WTC11 (cell line): ENCODE results near the gene GALNT17. TPM values are rescaled to one million over a fixed set of nuclear protein-coding genes. Genes with fewer than 3 reads are reported as not detected.

Experiments
- ATAC-seq: fragments of 200-7000 bp; cut with Tn5 transposase; 2 replicates; pipeline ENCODE4 v1.10.0; 2021; ENCODE audit warnings: mild to moderate bottlenecking, moderate library complexity
- CTCF ChIA-PET: fragments of 300-600 bp; sonication (Branson Sonifier 250); formaldehyde crosslinking; loops from one replicate; lab custom pipeline; 2021; ENCODE audit warnings: antibody characterized with exemption; lab: Charles Lee
- POLR2A ChIA-PET: fragments of 350-600 bp; sonication (Branson Sonifier 250); formaldehyde crosslinking; loops from one replicate; lab custom pipeline; 2021; ENCODE audit warnings: antibody characterized with exemption; lab: Charles Lee
- DNase-seq: peaks from one replicate; pipeline ENCODE4 v3.0.0; 2021; ENCODE audit warnings: low spot score
- H3K27ac Mint-ChIP-seq: 2 replicates; pipeline ENCODE4 v1.8.0; 2021; ENCODE audit warnings: mixed read lengths
- H3K27me3 Mint-ChIP-seq: 2 replicates; pipeline ENCODE4 v1.8.0; 2021; ENCODE audit warnings: low read depth, mild to moderate bottlenecking, moderate library complexity, mixed read lengths
- H3K36me3 Mint-ChIP-seq: 2 replicates; pipeline ENCODE4 v1.8.0; 2021; ENCODE audit warnings: mixed read lengths
- H3K4me1 Mint-ChIP-seq: 2 replicates; pipeline ENCODE4 v1.8.0; 2022; ENCODE audit warnings: mixed read lengths
- H3K4me3 Mint-ChIP-seq: 2 replicates; pipeline ENCODE4 v1.8.0; 2021; ENCODE audit warnings: mild to moderate bottlenecking, moderate library complexity, mixed read lengths
- H3K9me3 Mint-ChIP-seq: 2 replicates; pipeline ENCODE4 v1.8.0; 2021; ENCODE audit warnings: mixed read lengths
- ARID4B ChIP-seq: sonication (generic); formaldehyde crosslinking; IDR thresholded peaks from 2 replicates; pipeline ENCODE4 v1.8.0; 2023; ENCODE audit warnings: missing genetic modification reagents, mild to moderate bottlenecking, borderline replicate concordance
- ATF1 ChIP-seq: sonication (generic); formaldehyde crosslinking; IDR thresholded peaks from 2 replicates; pipeline ENCODE4 v1.8.1; 2023; ENCODE audit warnings: mild to moderate bottlenecking, moderate library complexity, missing genetic modification reagents
- ATF2 ChIP-seq: sonication (generic); formaldehyde crosslinking; IDR thresholded peaks from 2 replicates; pipeline ENCODE4 v1.8.1; 2022; ENCODE audit warnings: low read depth, missing genetic modification reagents, borderline replicate concordance
- CREB1 ChIP-seq: sonication (generic); formaldehyde crosslinking; IDR thresholded peaks from 2 replicates; pipeline ENCODE4 v1.8.0; 2023; ENCODE audit warnings: mild to moderate bottlenecking, missing genetic modification reagents
- E2F5 ChIP-seq: sonication (generic); formaldehyde crosslinking; IDR thresholded peaks from 2 replicates; pipeline ENCODE4 v1.8.1; 2022; ENCODE audit warnings: mild to moderate bottlenecking, moderate library complexity, missing genetic modification reagents
- ELF4 ChIP-seq: sonication (generic); formaldehyde crosslinking; IDR thresholded peaks from 2 replicates; pipeline ENCODE4 v1.8.1; 2022; ENCODE audit warnings: low read depth, mild to moderate bottlenecking, moderate library complexity, missing genetic modification reagents
- ERG ChIP-seq: fragments of 250-450 bp; sonication (Bioruptor Pico); IDR thresholded peaks from 2 replicates; pipeline ENCODE4 v1.8.0; 2021; ENCODE audit warnings: mild to moderate bottlenecking
- FOXK1 ChIP-seq: sonication (generic); formaldehyde crosslinking; IDR thresholded peaks from 2 replicates; pipeline ENCODE4 v1.8.0; 2022; ENCODE audit warnings: mild to moderate bottlenecking, moderate library complexity, missing genetic modification reagents
- FOXP4 ChIP-seq: sonication (generic); formaldehyde crosslinking; IDR thresholded peaks from 2 replicates; pipeline ENCODE4 v1.8.0; 2022; ENCODE audit warnings: mild to moderate bottlenecking, missing genetic modification reagents
- GRHL2 ChIP-seq: fragments of 250-450 bp; sonication (Bioruptor Pico); IDR thresholded peaks from 2 replicates; pipeline ENCODE4 v1.8.0; 2022; ENCODE audit warnings: mild to moderate bottlenecking, moderate library complexity; ENCODE audit not compliant: insufficient replicate concordance, severe bottlenecking
- JAZF1 ChIP-seq: fragments of 250-450 bp; sonication (Bioruptor Pico); IDR thresholded peaks from 2 replicates; pipeline ENCODE4 v1.9.0; 2021; ENCODE audit warnings: moderate library complexity, mild to moderate bottlenecking, inconsistent platforms
- JUN ChIP-seq: sonication (generic); formaldehyde crosslinking; IDR thresholded peaks from 2 replicates; pipeline ENCODE4 v1.8.0; 2023; ENCODE audit warnings: mild to moderate bottlenecking, missing genetic modification reagents
- KAT7 ChIP-seq: sonication (generic); formaldehyde crosslinking; IDR thresholded peaks from 2 replicates; pipeline ENCODE4 v1.8.1; 2023; ENCODE audit warnings: missing genetic modification reagents, mild to moderate bottlenecking, borderline replicate concordance
- NFATC4 ChIP-seq: fragments of 250-450 bp; sonication (Bioruptor Pico); IDR thresholded peaks from 2 replicates; pipeline ENCODE4 v1.9.0; 2021; ENCODE audit warnings: mild to moderate bottlenecking
- NFYB ChIP-seq: sonication (generic); formaldehyde crosslinking; conservative IDR thresholded peaks from 2 replicates; pipeline ENCODE4 v1.8.0; 2022; ENCODE audit warnings: low read depth, missing genetic modification reagents
- OVOL2 ChIP-seq: fragments of 250-450 bp; sonication (Bioruptor Pico); IDR thresholded peaks from 2 replicates; pipeline ENCODE4 v1.9.0; 2021; ENCODE audit warnings: mild to moderate bottlenecking, borderline replicate concordance
- PRRX2 ChIP-seq: fragments of 250-450 bp; sonication (Bioruptor Pico); IDR thresholded peaks from 2 replicates; pipeline ENCODE4 v1.8.0; 2021; ENCODE audit warnings: mild to moderate bottlenecking
- RELA ChIP-seq: sonication (generic); formaldehyde crosslinking; IDR thresholded peaks from 2 replicates; pipeline ENCODE4 v1.8.1; 2022; ENCODE audit warnings: missing genetic modification reagents, mild to moderate bottlenecking, borderline replicate concordance
- TEAD4 ChIP-seq: sonication (generic); formaldehyde crosslinking; IDR thresholded peaks from 2 replicates; pipeline ENCODE4 v1.8.0; 2022; ENCODE audit warnings: mild to moderate bottlenecking, missing genetic modification reagents
- ZNF121 ChIP-seq: sonication (generic); formaldehyde crosslinking; IDR thresholded peaks from 2 replicates; pipeline ENCODE4 v1.8.0; 2023; ENCODE audit warnings: missing genetic modification reagents
- ZNF138 ChIP-seq: sonication (generic); formaldehyde crosslinking; conservative IDR thresholded peaks from 2 replicates; pipeline ENCODE4 v1.8.1; 2022; ENCODE audit warnings: mild to moderate bottlenecking, moderate library complexity, missing genetic modification reagents
- ZNF232 ChIP-seq: sonication (generic); formaldehyde crosslinking; IDR thresholded peaks from 2 replicates; pipeline ENCODE4 v1.8.0; 2022; ENCODE audit warnings: mild to moderate bottlenecking, missing genetic modification reagents
- ZNF263 ChIP-seq: sonication (generic); formaldehyde crosslinking; IDR thresholded peaks from 2 replicates; pipeline ENCODE4 v1.8.1; 2022; ENCODE audit warnings: low read depth, mild to moderate bottlenecking, moderate library complexity, missing genetic modification reagents
- ZNF423 ChIP-seq: fragments of 250-450 bp; sonication (Bioruptor Pico); IDR thresholded peaks from 2 replicates; pipeline ENCODE4 v2.1.2; 2022; ENCODE audit warnings: mild to moderate bottlenecking, moderate library complexity
- total RNA-seq: library from RNA; stranded (reverse); gene quantifications from 3 replicates; pipeline ENCODE4 v1.2.3, GENCODE V29; 2021

Gene GALNT17
- total RNA-seq, 1 experiment from 2014 or later, result 61.1 TPM

- Mint-ChIP-seq H3K4me3 (no peak overlapping the region), H3K27me3 (no peaks in the 10 kb centered on the region), H3K27ac (peak overlapping the region; percentile 98)
- CTCF ChIA-PET, result interaction anchor here (1.1 to 1.6 kb wide), 3 partner anchors 11 to 70 kb away, joined by 4 to 11 read pairs (median 6); no protein-coding TSS in a partner anchor
- peak; percentile 16 for ATAC-seq
- TF ChIP-seq ATF1 (no peak), GRHL2 (CRISPR knock-in tag) (no peak), ELF4 (no peak), E2F5 (no peak), KAT7 (no peak), NFATC4 (CRISPR knock-in tag) (no peak), JUN (no peak), CREB1 (no peak), TEAD4 (CRISPR knock-in tag) (no peak), ZNF138 (no peak), FOXK1 (CRISPR knock-in tag) (no peak), RELA (CRISPR knock-in tag) (no peak), ATF2 (CRISPR knock-in tag) (no peak), OVOL2 (no peak), JAZF1 (CRISPR knock-in tag) (no peak), ZNF263 (CRISPR knock-in tag) (no peak)
- TF ChIP-seq, all 79 proteins: peak for 0
- no peaks in the 10 kb centered on the region for H3K9me3 Mint-ChIP-seq
- POLR2A ChIA-PET, result interaction anchor here (0.6 kb wide), 1 partner anchor 197 kb away, joined by 3 read pairs; no protein-coding TSS in a partner anchor
- DNase-seq, result no peak
- H3K36me3 Mint-ChIP-seq, result peaks cover 18% of the 10 kb centered on the region
- H3K4me1 Mint-ChIP-seq, result peaks cover 42% of the 10 kb centered on the region
Measured at GRCh38 chr7:71682181-71682580, 550.2 kb downstream of the GALNT17 start.

- no peaks in the 10 kb centered on the region for H3K27me3 Mint-ChIP-seq
- TF ChIP-seq PRRX2 (CRISPR knock-in tag) (no peak), FOXP4 (CRISPR knock-in tag) (peak; percentile 42; the same call in 1 of the 2 replicates), ARID4B (no peak), ZNF232 (peak; percentile 68; the same call in 1 of the 2 replicates), ZNF121 (CRISPR knock-in tag) (no peak), ZNF423 (CRISPR knock-in tag) (peak; percentile 85), NFYB (CRISPR knock-in tag) (no peak), ERG (CRISPR knock-in tag) (no peak), FOXK1 (CRISPR knock-in tag) (0 out of 2 replicates have a peak, but pooled peaks have one; percentile 39)
Measured at GRCh38 chr7:71682841-71683781, 551.2 kb downstream of the GALNT17 start.

More at GRCh38 chr7:71682841-71683781, 551.2 kb downstream of the GALNT17 start:
- peak; percentile 84 for ATAC-seq
- CTCF ChIA-PET, result interaction anchor here (0.7 to 1.6 kb wide), 6 partner anchors 12 to 69 kb away, joined by 3 to 11 read pairs (median 4); no protein-coding TSS in a partner anchor
- POLR2A ChIA-PET, result interaction anchor here (0.5 to 0.6 kb wide), 3 partner anchors 30 to 461 kb away, joined by 3 read pairs; no protein-coding TSS in a partner anchor
- Mint-ChIP-seq H3K9me3 (no peaks in the 10 kb centered on the region), H3K36me3 (peaks cover 16% of the 10 kb centered on the region), H3K27ac (peak overlapping the region; percentile 98), H3K4me3 (0 out of 2 replicates have a peak overlapping the region, but pooled peaks have one; percentile 10), H3K4me1 (peaks cover 42% of the 10 kb centered on the region)
- DNase-seq, result peak; percentile 63
